ENCODE measurements around the gene KCNS1.

KCNS1 gene

DNA sequence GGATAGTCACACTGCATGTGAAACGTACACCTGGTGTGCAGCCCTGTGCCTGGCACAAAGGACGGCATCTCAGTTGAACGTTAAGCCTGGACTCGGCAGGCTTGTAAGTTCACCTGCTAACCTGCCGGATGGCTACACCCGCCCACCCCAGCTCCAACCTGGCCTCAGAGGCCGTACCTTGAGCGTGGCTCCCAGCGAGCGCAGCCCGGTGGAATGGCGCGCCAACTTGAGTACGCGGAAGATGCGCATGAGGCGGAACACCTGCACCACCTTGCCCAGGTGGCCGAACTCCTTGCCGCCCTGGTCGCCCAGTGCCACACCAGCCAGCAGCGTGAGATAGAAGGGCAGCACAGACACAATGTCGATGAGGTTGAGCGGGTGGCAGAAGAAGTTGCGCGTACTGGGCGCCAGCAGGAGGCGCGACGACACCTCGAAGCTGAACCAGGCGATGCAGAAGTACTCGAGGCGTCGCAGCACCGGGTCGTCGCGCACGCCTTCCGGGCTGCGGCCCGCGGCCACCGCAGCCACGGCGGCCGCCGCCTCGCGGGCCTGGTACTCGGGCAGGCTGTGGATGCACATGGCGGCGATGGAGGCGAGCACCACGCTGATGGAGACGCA is 3.3 kb downstream of the KCNS1 start:
- TF ChIP-seq, protein P1, sequence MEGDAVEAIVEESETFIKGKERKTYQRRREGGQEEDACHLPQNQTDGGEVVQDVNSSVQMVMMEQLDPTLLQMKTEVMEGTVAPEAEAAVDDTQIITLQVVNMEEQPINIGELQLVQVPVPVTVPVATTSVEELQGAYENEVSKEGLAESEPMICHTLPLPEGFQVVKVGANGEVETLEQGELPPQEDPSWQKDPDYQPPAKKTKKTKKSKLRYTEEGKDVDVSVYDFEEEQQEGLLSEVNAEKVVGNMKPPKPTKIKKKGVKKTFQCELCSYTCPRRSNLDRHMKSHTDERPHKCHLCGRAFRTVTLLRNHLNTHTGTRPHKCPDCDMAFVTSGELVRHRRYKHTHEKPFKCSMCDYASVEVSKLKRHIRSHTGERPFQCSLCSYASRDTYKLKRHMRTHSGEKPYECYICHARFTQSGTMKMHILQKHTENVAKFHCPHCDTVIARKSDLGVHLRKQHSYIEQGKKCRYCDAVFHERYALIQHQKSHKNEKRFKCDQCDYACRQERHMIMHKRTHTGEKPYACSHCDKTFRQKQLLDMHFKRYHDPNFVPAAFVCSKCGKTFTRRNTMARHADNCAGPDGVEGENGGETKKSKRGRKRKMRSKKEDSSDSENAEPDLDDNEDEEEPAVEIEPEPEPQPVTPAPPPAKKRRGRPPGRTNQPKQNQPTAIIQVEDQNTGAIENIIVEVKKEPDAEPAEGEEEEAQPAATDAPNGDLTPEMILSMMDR (conservative IDR thresholded peaks at IDR 0.05; ENCODE audit: low read depth, low read length), result peak; percentile 52
- DNase-seq (ENCODE audit: low read depth), result no peak
- no peak overlapping the region for H3K4me3 ChIP-seq (ENCODE audit: low read length)

DNA sequence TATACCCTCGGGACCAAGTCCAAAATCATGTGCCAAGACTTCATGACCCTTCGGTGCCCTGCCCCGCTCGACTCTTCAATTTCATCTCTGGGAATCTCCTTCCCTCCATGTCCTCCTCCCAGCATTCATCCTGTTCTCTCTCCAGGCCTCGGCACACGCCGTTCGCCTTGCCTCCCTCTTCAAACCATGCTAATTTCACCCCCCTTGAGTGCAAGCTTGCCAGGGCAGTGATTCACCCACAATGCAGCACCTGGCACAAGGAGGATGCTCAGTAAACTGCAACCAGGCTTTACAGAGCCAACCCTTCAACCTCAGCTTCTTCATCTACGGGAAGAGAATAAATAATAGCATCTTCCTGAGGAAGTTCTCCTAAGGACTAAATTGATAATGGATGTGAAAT is 4.1 kb downstream of the KCNS1 start:
- DNase-seq (ENCODE audit: low read depth), result no peak
- H3K4me3 ChIP-seq (ENCODE audit: low read length), result no peak overlapping the region
- TF ChIP-seq, protein P1 (conservative IDR thresholded peaks at IDR 0.05; ENCODE audit: low read depth, low read length), result no peak

DNA sequence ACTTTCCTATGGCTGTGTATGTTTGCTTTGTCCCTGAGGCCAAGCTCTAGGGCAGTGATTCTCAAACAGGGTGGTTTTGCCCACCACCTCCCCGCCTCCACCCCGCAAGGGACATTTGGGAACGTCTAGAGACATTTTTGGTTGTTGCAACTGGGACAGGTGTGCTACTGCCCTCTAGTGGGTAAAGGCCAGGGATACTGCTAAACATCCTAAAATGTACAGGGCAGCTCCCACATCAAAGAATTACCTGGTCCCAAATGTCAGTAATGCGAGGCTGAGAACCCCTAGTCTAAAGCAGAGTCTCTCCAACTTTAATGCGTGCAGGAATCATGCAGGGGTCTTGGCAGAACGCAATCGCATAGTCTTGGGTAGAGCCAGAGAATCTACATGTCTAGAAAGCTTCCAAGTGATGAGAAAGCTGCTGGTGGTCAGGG is 5.1 kb downstream of the KCNS1 start:
- no peak for DNase-seq (ENCODE audit: low read depth)
- H3K4me3 ChIP-seq (ENCODE audit: low read length), result no peak overlapping the region
- TF ChIP-seq, protein P1 (conservative IDR thresholded peaks at IDR 0.05; ENCODE audit: low read depth, low read length), result peak; percentile 84

DNA sequence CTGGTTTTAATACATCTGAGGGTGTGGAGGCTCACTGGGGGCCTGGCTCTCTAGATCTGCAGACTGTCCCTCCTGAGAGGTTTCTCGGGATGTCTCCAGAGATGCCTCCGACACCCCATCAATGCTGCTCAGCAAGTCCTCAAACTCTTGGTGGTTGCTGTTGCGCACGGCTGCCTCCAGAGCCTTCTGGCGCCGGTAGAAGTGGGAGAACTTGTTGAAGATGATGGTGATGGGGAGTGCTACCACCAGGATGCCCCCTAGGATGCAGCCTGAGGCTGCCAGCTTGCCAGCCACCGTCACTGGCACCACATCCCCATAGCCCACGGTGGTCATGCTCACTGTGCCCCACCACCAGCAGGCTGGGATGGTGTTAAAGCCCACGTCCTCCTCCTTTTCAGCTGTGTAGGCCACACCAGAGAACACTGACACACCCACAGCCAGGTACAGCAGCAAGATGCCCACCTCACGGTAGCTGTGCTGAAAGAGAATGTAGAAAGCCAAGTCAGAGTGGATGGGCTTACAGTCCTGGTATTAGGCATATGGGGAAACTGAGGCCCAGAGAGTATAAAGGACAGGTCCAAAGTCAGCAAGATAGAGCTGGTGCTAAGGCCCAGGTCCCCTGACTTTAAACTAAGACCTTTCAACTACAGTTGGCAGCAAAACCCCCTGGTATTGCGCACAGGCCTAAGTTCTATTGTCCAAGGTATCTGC is 5.9 kb downstream of the KCNS1 start:
- no peak for DNase-seq (ENCODE audit: low read depth)
- H3K4me3 ChIP-seq (ENCODE audit: low read length), result no peak overlapping the region
- TF ChIP-seq, protein P1 (conservative IDR thresholded peaks at IDR 0.05; ENCODE audit: low read depth, low read length), result no peak

DNA sequence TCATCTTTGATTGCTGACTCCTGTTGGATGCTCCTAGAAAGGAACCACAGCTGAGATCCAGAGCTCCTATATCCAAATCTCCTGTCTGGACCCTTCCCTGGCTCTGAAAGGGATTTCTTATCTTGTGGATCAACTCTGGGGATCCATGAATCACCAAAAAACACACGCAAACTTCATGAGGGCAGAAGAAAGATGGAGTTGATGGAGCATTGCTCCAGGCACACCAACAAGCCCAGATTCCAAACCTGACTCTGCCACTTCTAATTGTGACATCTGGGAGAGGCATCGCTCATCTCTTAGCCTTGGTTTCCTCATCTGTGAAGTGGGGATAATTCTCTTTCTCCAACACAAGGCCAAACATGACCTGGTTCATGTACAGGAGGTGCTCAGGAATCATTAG is 6.7 kb downstream of the KCNS1 start:
- H3K4me3 ChIP-seq (ENCODE audit: low read length), result no peak overlapping the region
- TF ChIP-seq, protein P1 (conservative IDR thresholded peaks at IDR 0.05; ENCODE audit: low read depth, low read length), result no peak
- DNase-seq (ENCODE audit: low read depth), result no peak

DNA sequence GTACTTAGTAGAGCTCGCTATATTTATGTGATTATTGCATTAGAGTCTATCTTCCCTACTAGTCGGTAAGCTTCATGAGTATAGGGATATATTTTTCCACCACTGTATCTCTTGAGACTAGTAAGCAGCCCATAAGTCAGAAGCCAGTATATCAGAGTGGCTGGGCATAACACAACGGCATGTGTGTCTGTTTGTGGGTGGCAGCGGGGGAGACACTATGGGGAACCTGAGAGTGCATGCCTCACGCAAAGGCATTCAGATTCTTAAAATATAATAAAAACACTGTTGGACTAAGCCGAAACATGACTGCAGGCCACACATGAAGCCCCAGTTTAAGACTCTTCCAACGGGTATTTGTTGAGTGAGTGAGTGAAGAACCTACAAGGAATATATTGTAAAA is 8.0 kb downstream of the KCNS1 start:
- no peak overlapping the region for H3K4me3 ChIP-seq (ENCODE audit: low read length)
- TF ChIP-seq, protein P1 (conservative IDR thresholded peaks at IDR 0.05; ENCODE audit: low read depth, low read length), result no peak
- no peak for DNase-seq (ENCODE audit: low read depth)

DNA sequence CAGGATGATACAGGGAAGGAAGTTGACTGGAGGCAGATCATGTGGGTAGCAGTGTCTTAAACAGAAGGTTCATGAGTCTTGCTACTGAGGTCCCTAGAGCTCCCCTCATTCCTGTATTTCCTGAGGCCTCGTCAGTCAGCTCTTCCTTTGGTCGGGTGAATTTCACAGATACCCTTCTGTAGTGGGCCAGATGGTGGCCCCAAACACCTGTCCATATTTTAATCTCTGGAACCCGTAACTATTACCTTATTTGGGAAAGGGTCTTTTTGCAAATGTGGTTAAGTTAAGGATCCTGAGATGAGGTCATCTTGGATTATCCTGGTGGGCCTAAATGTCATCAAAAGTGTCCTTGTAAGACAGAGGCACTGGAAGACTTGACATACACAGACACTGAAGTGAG is 9.6 kb downstream of the KCNS1 start:
- no peak for DNase-seq (ENCODE audit: low read depth)
- TF ChIP-seq, protein P1 (conservative IDR thresholded peaks at IDR 0.05; ENCODE audit: low read depth, low read length), result no peak
- H3K4me3 ChIP-seq (ENCODE audit: low read length), result no peak overlapping the region

All from retinal pigment epithelial cell (primary cell).